ENCODE data around the gene FRMD8.

DNA sequence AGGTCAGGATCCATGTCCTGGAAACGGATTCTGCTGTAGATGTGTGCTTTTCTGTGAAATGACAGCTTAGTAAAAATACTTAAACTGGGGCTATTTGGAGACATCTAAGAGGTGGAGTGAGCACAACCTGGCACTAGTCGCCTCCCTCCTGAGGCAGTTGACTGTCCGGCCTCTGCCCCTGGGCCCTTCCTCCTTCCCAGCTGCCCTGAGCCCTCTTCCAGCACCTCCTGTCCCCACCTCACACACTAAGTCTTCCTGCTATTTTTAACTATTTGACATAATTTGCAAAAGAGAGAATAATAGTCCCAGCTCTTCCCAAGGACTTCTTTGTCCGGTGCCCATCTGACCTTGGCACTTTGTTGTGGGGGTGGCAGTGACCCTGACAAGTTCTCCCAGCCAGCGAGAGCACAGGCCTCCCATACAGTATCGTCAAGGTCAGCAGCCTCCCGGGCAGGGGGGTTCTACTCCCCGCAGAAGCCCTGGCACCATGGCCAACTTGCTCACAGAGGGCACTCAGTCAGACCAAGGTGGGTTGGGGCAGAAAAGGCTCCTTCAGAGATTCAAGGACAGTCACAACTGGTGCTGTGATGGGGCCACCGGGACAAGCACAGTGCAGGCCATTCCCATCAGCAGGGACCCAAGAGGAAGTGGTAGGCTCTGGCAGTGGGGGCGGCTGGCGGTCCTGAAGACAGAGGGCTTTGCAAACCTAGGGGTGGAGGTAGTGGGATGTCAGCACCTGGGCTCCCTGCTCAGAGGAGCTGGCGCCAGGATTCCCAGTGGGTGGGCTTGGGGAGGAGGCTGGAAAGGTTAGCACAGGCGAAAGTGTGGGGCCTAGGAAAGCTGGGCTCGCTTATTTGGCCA, 30.6 kb downstream of the FRMD8 start:
- TF ChIP-seq, protein P1, sequence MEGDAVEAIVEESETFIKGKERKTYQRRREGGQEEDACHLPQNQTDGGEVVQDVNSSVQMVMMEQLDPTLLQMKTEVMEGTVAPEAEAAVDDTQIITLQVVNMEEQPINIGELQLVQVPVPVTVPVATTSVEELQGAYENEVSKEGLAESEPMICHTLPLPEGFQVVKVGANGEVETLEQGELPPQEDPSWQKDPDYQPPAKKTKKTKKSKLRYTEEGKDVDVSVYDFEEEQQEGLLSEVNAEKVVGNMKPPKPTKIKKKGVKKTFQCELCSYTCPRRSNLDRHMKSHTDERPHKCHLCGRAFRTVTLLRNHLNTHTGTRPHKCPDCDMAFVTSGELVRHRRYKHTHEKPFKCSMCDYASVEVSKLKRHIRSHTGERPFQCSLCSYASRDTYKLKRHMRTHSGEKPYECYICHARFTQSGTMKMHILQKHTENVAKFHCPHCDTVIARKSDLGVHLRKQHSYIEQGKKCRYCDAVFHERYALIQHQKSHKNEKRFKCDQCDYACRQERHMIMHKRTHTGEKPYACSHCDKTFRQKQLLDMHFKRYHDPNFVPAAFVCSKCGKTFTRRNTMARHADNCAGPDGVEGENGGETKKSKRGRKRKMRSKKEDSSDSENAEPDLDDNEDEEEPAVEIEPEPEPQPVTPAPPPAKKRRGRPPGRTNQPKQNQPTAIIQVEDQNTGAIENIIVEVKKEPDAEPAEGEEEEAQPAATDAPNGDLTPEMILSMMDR (conservative IDR thresholded peaks at IDR 0.05 in 1 of 2, IDR thresholded peaks at IDR 0.05 in 1 of 2; ENCODE audit: low read depth in 1 of 2, low read length in 2 of 2) = no peak
- no peak for TF ChIP-seq EZH2 (IDR thresholded peaks at IDR 0.05; ENCODE audit: low read length, missing control alignments)

Measured in fibroblast of lung (primary cell).